NCI-H1417 (cell line): ENCODE measurements around the gene EAPP.
"Not testable (repeated sequence)": the region's sequence is repeated elsewhere in the genome, so short reads cannot be mapped to it uniquely, and the experiment has no call there.

Source experiments
- DNase-seq, 3 experiments: peaks; one replicate each; lab custom pipeline; 2025; lab: John Stamatoyannopoulos, UW

The EAPP gene, protein sequence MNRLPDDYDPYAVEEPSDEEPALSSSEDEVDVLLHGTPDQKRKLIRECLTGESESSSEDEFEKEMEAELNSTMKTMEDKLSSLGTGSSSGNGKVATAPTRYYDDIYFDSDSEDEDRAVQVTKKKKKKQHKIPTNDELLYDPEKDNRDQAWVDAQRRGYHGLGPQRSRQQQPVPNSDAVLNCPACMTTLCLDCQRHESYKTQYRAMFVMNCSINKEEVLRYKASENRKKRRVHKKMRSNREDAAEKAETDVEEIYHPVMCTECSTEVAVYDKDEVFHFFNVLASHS

GRCh38 chr14:34539407-34540180 lies at the start of gene EAPP:
Gene EAPP, minus strand, starts transcription at chr14:34539701. Its CDS starts 73 bp downstream, at chr14:34539628.
- no peak for DNase-seq

- DNase-seq: no peak
Observed at GRCh38 chr14:34583525-34583924, 44.0 kb upstream of the EAPP start.

- DNase-seq: no peak
Observed at GRCh38 chr14:34582117-34582680, 42.7 kb upstream of the EAPP start.

GRCh38 chr14:34580381-34580780 lies 40.9 kb upstream of the EAPP start:
- no peak for DNase-seq

DNA sequence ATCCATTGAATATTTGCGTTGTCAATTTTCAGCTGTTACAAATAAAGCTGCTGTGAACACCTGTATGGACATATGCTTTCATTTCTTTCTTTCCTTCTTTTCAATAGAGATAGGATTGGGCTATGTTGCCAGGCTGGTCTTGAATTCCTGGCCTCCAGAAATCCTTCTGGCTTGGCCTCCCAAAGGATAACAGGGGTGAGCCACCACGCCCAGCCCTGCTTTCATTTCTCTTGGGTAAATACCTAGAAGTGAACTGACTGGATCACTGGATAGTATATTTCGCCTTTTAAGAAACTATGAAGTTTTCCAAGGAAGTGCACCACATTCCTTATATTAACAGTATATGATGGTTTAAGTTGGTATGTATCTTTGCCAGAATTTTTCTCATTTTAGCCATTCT lies 32.3 kb upstream of the EAPP start:
- no peak for DNase-seq

DNA sequence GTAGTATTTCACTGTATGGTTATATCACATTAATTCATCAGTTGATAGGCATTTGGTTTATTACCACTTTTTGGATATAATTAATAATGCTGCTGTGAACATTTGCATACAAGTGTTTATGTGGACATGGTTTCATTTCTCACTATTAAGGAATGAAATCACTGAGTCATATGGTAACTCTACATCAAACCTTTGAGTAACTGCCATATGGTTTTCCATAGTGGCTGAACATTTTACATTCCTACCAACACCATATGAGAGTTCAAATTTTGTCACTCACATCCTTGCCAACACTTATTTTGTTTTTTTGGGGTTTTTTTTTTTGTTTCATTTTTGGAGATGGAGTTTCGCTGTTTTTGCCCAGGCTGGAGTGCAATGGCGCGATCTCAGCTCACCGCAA lies 30.2 kb upstream of the EAPP start:
- no peak for DNase-seq

DNA sequence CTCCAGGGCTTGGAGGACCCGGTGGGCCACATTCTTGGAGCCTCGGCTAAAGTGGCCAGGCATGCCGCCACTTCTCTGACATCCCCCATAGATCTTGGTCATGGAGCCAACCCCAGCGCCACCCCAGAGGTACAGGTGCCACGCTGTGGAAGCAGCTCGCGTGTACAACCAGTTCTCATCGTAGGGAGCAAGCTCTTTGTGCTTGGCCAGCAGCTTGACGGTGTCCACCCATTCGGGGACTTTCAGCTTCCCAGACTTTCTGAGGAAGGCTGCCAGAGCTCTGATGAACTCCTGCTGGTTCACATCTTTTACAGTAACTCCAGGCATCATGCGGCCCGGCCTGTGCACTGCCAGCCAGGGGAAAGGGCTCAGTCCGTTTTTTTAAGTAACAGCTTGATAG lies 29.3 kb upstream of the EAPP start:
- DNase-seq: no peak

DNA sequence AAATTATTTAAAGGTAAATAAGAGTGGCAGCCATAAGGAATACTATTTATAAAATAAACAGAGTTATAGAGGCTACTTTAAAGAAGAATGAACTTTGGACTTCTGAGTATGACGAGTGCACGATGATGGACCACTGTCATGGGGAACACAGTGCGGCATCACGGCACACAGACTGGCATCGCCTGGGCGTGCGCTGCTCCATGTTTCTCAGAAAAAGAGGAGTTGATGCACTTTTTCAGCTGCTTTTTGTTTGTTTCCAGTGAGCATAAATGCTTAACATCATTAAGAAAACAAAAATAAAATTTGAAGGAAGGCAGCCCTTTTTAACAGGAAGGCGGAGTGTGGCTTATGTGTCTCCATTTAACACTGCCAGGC lies 23.3 kb upstream of the EAPP start:
- DNase-seq: no peak

DNA sequence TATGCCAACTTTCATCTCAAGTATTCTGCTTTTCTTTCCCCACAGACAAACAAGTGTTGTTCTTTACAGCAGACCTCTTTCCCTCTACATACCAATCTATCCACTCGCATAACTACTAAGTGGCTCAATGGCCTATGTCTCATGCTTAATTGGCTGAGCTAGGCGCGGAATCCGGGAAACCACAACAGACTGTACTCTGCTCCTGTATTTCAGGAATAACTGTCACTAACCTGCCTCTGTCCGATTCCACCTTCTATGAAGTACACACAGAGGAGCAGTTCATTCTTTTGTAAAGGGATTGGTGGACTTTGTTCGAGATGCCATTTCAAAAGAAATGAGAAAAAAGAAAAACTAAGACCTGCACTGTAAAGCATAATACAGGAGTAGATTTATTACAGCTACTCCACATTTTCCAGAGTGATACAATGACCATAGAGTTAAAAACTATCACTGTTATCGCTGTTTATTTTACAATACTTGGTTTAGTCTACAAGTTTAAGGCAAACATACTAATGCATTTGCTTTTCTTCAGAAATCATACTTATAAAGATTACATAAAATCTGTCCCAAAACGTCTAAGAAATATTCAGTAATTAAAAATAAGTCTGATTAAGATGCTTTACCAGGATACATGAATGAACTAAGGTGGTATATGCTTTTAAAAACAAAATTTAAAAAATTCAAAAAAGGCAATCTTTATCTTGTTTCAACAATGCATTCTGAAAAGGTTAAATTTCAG lies 22.7 kb upstream of the EAPP start:
- DNase-seq: not testable (repeated sequence)

- DNase-seq: not testable (repeated sequence)
Observed at GRCh38 chr14:34556498-34556829, 17.0 kb upstream of the EAPP start.

DNA sequence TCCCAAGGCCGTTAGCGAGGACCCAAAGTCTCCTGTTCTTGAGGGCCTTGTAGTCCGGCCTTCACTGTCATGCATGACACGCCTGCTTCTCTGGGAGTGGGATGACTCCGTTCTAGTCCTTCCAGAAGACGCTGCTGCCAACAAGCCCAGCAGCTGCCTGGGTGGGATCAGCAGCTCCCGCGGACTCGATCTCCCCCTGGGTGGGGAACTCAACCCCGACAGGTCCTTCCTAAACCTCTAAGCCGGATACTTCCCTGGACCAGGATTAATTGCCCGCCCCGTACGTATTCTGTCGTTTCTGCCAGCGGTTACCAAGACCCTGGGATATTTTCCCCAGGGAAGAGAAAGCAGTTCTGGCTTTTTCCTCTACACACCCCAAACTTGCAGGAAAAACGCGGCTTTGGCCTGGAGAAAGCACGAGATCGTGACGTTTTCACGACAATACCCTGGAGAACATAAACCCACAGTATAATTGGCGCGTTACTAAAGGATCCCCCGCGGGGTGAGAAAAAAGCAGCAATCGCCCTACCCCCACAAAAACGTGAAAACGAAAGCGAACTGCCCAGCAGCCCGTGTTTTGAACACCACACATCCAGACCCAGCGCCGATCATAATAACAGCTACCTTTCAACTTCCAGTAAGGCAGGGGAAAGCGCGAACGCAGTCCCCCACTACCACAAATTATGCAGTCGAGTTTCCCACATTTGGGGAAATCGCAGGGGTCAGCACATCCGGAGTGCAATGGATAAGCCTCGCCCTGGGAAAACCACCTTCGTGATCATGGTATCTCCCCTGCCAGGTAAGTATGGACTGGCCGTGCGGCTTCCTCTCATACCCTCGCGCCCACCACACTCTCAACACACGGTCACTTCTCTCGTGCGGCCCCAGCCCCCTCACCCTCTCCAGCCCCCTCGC lies 16.3 kb upstream of the EAPP start:
- not testable (repeated sequence) for DNase-seq

- DNase-seq: no peak
Observed at GRCh38 chr14:34554540-34555250, 15.2 kb upstream of the EAPP start.

DNA sequence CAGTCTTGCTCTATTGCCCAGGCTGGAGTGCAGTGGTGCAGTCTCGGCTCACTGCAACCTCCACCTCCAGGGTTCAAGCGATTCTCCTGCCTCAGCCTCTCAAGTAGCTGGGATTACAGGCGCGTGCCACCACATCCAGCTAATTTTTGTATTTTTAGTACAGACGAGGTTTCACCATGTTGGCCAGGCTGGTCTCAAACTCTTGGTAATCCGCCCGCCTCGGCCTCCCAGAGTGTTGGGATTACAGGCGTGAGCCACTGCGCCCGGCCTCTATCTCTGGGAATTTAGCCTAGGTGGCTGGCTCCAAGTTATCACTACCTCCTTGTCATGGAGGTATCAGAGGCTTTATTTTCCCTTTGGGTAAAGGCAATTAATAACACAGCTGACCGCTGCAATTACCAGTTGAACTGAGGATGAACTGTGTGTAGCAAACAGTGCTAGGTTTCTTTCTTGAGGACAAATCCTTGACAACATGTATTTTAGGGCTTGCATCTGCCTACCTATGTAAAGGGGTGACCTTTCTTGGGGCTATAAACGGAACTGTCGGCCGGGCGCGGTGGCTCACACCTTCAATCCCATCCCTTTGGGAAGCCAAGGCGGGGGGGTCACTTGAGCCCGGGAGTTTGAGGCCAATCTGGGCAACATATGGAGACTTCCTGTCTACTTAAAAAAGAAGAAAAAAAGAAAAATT lies 9.9 kb upstream of the EAPP start:
- DNase-seq: not testable (repeated sequence)

DNA sequence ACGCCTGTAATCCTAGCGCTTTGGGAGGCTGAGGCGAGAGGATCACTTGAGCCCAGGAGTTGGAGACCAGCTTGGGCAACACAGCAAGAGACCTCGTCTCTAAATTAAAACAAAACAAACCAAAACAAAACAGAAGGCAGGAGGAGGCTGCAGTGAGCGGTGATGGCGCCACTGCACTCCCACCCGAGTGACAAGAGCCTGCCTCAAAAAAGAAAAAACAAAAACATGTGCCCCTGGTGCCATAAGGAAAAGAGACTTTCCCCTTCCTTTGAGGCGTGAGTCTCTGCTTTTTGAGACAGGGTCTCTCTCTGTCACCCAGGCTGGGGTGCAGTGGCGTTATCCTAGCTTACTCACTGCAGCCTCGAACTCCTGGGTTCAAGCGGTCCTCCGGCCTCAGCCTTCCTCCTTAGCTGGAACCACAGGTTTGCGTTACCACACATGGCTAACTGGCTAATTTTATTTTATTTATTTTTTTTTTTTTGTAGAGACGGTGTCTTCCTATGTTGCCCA lies 9.0 kb upstream of the EAPP start:
- DNase-seq: no peak

- DNase-seq: not testable (repeated sequence)
Observed at GRCh38 chr14:34547136-34547520, 7.6 kb upstream of the EAPP start.

DNA sequence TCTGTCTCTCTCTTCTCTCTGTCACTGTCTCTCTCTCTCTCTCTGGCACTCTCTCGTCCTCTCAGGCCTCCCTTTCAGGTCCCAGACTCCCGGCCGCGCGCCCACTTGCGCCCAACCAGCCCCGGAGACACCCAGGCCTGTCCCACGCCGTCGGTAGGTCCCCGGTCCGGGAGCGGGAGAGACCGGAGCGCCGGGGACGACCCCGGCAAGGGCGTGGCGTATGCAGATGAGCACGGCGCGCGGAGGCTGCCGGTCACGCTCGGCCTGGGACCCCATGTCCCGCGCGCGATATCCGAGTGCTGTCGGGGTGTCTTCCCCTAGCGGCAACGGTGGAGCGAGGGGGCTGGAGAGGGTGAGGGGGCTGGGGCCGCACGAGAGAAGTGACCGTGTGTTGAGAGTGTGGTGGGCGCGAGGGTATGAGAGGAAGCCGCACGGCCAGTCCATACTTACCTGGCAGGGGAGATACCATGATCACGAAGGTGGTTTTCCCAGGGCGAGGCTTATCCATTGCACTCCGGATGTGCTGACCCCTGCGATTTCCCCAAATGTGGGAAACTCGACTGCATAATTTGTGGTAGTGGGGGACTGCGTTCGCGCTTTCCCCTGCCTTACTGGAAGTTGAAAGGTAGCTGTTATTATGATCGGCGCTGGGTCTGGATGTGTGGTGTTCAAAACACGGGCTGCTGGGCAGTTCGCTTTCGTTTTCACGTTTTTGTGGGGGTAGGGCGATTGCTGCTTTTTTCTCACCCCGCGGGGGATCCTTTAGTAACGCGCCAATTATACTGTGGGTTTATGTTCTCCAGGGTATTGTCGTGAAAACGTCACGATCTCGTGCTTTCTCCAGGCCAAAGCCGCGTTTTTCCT lies 7.0 kb upstream of the EAPP start:
- DNase-seq: not testable (repeated sequence)

- DNase-seq: not testable (repeated sequence)
Observed at GRCh38 chr14:34540181-34541059, 919 bp upstream of the EAPP start.

DNA sequence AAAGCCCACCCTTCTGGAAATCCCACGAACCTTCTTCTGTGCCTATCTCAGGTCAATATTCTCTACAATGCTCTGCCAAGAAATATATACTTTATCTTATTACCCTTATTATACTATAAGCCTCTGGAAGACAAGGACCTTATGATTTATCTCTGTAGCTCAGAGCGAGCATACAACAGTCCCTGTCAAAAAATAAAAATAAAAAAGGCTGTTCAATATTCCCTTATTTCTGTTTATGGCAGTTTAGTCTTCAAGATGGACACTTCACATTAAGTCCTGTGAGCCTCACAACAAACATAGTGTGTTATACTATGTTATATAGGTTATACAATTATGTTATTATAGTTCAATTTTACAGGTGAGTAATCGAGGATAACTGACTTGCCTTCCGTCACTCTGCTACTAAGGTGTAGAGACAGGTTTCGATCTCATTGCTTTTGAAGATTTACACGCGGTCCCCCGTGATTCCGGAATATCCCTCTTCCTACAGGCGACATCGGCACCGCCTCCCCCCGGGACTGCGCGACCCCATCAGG lies 562 bp downstream of the EAPP start:
- no peak for DNase-seq
